H1 (cell line): ENCODE measurements around the gene SLC22A31. TPM values are rescaled to one million over a fixed set of nuclear protein-coding genes. Genes with fewer than 3 reads are reported as not detected.

ENCODE experiments used
- CTCF ChIA-PET: fragments of 300-600 bp; sonication (Branson Sonifier 250); formaldehyde crosslinking; loops from one replicate; lab custom pipeline; 2021; ENCODE audit not compliant: partially characterized antibody; lab: Charles Lee
- POLR2A ChIA-PET: fragments of 300-600 bp; sonication (Branson Sonifier 250); formaldehyde crosslinking; loops from one replicate; lab custom pipeline; 2021; ENCODE audit warnings: inconsistent platforms; ENCODE audit not compliant: partially characterized antibody; lab: Charles Lee
- DNase-seq, 2 experiments: peaks; one replicate each; pipeline versions ENCODE4 v3.0.0 to v3.0.0-alpha.2; 2010 to 2022; ENCODE audit warnings: low spot score in 2 of 2, low read depth in 1 of 2, mixed read lengths in 1 of 2
- FAIRE-seq: peaks from 2 replicates; lab custom pipeline; 2011; peaks lifted over from hg19 to GRCh38; lab: Jason Lieb, UNC
- H2AFZ ChIP-seq: 2 replicates; pipeline ENCODE4 v1.8.1; 2012; ENCODE audit warnings: low read length, inconsistent platforms
- H2AK5ac ChIP-seq: 2 replicates; pipeline ENCODE4 v1.6.1; 2013; ENCODE audit warnings: low read depth, low read length
- H2BK120ac ChIP-seq: replicated peaks from 2 replicates; pipeline ENCODE3; 2013; ENCODE audit warnings: low read depth, low read length, inconsistent platforms
- H2BK12ac ChIP-seq: 2 replicates; pipeline ENCODE4 v1.6.1; 2013; ENCODE audit warnings: low read depth, low read length
- H2BK15ac ChIP-seq: 2 replicates; pipeline ENCODE4 v1.6.1; 2013; ENCODE audit warnings: low read length
- H2BK20ac ChIP-seq: 2 replicates; pipeline ENCODE4 v1.6.1; 2013; ENCODE audit warnings: low read length
- H2BK5ac ChIP-seq: 2 replicates; pipeline ENCODE4 v1.6.1; 2013; ENCODE audit warnings: low read depth, low read length
- H3K14ac ChIP-seq: 2 replicates; pipeline ENCODE4 v1.6.1; 2013; ENCODE audit warnings: inconsistent platforms; ENCODE audit not compliant: insufficient read length
- H3K18ac ChIP-seq: 2 replicates; pipeline ENCODE4 v1.6.1; 2013; ENCODE audit warnings: low read length; ENCODE audit errors: extremely low read depth
- H3K23ac ChIP-seq: 2 replicates; pipeline ENCODE4 v1.6.1; 2013; ENCODE audit warnings: inconsistent platforms; ENCODE audit not compliant: insufficient read length
- H3K23me2 ChIP-seq: 2 replicates; pipeline ENCODE4 v1.6.1; 2013; ENCODE audit warnings: low read depth, low read length
- H3K27ac ChIP-seq: 2 replicates; pipeline ENCODE4 v1.6.1; 2011; ENCODE audit warnings: low read depth, low read length, inconsistent platforms
- H3K27me3 ChIP-seq, 4 experiments: replicated peaks in 1 of 4; 1 replicate in 1 of 4; 2 replicates in 3 of 4; pipeline versions ENCODE4 v1.6.1 to v1.8.1; 2011 to 2013; ENCODE audit warnings: low read length in 3 of 4, mild to moderate bottlenecking in 3 of 4, inconsistent platforms in 2 of 4, mixed read lengths in 2 of 4, moderate library complexity in 1 of 4; ENCODE audit not compliant: control insufficient read depth in 3 of 4, insufficient read depth in 3 of 4; ENCODE audit errors: extremely low read depth in 1 of 4
- H3K36me3 ChIP-seq, 4 experiments: 2 replicates each; pipeline versions ENCODE4 v1.6.1 to v1.8.1; 2011 to 2013; ENCODE audit warnings: mild to moderate bottlenecking in 4 of 4, low read length in 3 of 4, moderate library complexity in 2 of 4, control low read depth in 1 of 4, inconsistent platforms in 1 of 4; ENCODE audit not compliant: insufficient read depth in 4 of 4, control insufficient read depth in 2 of 4
- H3K4ac ChIP-seq: replicated peaks from 2 replicates; pipeline ENCODE3; 2013; ENCODE audit warnings: low read length, low read depth, mixed read lengths, inconsistent platforms; ENCODE audit not compliant: insufficient read length
- H3K4me1 ChIP-seq, 4 experiments: replicated peaks in 1 of 4; 1 replicate in 1 of 4; 2 replicates in 3 of 4; pipeline versions ENCODE4 v1.6.1 to v1.8.1; 2011 to 2013; ENCODE audit warnings: low read length in 3 of 4, inconsistent platforms in 2 of 4, mixed read lengths in 1 of 4; ENCODE audit not compliant: insufficient read depth in 4 of 4, control insufficient read depth in 3 of 4
- H3K4me2 ChIP-seq, 2 experiments: 2 replicates each; pipeline versions ENCODE4 v1.6.1 to v1.8.1; 2011 to 2013; ENCODE audit warnings: low read depth in 2 of 2, low read length in 2 of 2, control low read depth in 1 of 2, inconsistent platforms in 1 of 2, mild to moderate bottlenecking in 1 of 2; ENCODE audit not compliant: insufficient read depth in 1 of 2
- H3K4me3 ChIP-seq, 4 experiments: fragments of 200-600, 300-600 bp in 1 of 4; sonication (generic), shearing (Covaris generic), sonication (Bioruptor Twin) in 1 of 4; 2 replicates each; pipeline versions ENCODE4 v1.5.1 to v1.8.1; 2011 to 2016; ENCODE audit warnings: low read length in 4 of 4, low read depth in 3 of 4, control low read depth in 2 of 4, inconsistent platforms in 2 of 4, mild to moderate bottlenecking in 2 of 4, mixed read lengths in 1 of 4, moderate library complexity in 1 of 4; ENCODE audit not compliant: insufficient read depth in 2 of 4; ENCODE audit errors: extremely low read depth in 1 of 4
- H3K56ac ChIP-seq: replicated peaks from 2 replicates; pipeline ENCODE3; 2013; ENCODE audit warnings: low read depth, mild to moderate bottlenecking, mixed read lengths, low read length, inconsistent platforms; ENCODE audit not compliant: insufficient read length
- H3K79me1 ChIP-seq: 2 replicates; pipeline ENCODE4 v1.6.1; 2013; ENCODE audit warnings: low read depth, low read length, control low read depth
- H3K79me2 ChIP-seq, 2 experiments: 2 replicates each; pipeline versions ENCODE4 v1.6.1 to v1.8.1; 2012 to 2013; ENCODE audit warnings: low read length in 2 of 2, mild to moderate bottlenecking in 2 of 2, inconsistent platforms in 1 of 2; ENCODE audit not compliant: insufficient read depth in 2 of 2, control insufficient read depth in 1 of 2
- H3K9ac ChIP-seq, 4 experiments: replicated peaks in 1 of 4; 1 replicate in 1 of 4; 2 replicates in 3 of 4; pipeline versions ENCODE4 v1.6.1 to v1.8.1; 2011 to 2013; ENCODE audit warnings: low read depth in 3 of 4, low read length in 3 of 4, control low read depth in 2 of 4, mild to moderate bottlenecking in 2 of 4, moderate library complexity in 2 of 4, inconsistent platforms in 1 of 4; ENCODE audit errors: extremely low read depth in 1 of 4
- H3K9me3 ChIP-seq, 2 experiments: 2 replicates each; pipeline versions ENCODE4 v1.6.1 to v1.8.1; 2012 to 2013; ENCODE audit warnings: mild to moderate bottlenecking in 2 of 2, moderate library complexity in 2 of 2, control low read depth in 1 of 2, inconsistent platforms in 1 of 2, low read depth in 1 of 2, low read length in 1 of 2, mixed read lengths in 1 of 2; ENCODE audit not compliant: insufficient read depth in 2 of 2
- H4K20me1 ChIP-seq, 2 experiments: replicated peaks in 1 of 2; 2 replicates each; pipeline versions ENCODE3 to v1.8.1; 2011 to 2013; ENCODE audit warnings: inconsistent platforms in 2 of 2, low read length in 2 of 2, mild to moderate bottlenecking in 1 of 2; ENCODE audit not compliant: insufficient read depth in 2 of 2, control insufficient read depth in 1 of 2
- H4K5ac ChIP-seq: 2 replicates; pipeline ENCODE4 v1.6.1; 2013; ENCODE audit warnings: low read length, low read depth, mixed read lengths, inconsistent platforms; ENCODE audit not compliant: insufficient read length
- H4K8ac ChIP-seq: 2 replicates; pipeline ENCODE4 v1.8.0; 2013; ENCODE audit warnings: mild to moderate bottlenecking, moderate library complexity, low read length, inconsistent platforms; ENCODE audit not compliant: insufficient read depth; ENCODE audit errors: extremely low read depth
- H4K91ac ChIP-seq: replicated peaks from 2 replicates; pipeline ENCODE3; 2013; ENCODE audit warnings: low read length, mixed read lengths, inconsistent platforms; ENCODE audit not compliant: insufficient read length
- BACH1 ChIP-seq: IDR thresholded peaks from 2 replicates; pipeline ENCODE4 v1.6.1; 2012; ENCODE audit warnings: low read length, improper control_type of control experiment
- BCL11A ChIP-seq, 2 experiments: IDR thresholded peaks; one replicate each; pipeline ENCODE4 v1.6.1; 2011; ENCODE audit warnings: low read depth in 2 of 2, low read length in 2 of 2, mild to moderate bottlenecking in 2 of 2
- CHD2 ChIP-seq: IDR thresholded peaks from 2 replicates; pipeline ENCODE4 v1.6.1; 2012; ENCODE audit warnings: low read length, improper control_type of control experiment
- EGR1 ChIP-seq: IDR thresholded peaks from 2 replicates; pipeline ENCODE4 v1.6.1; 2011; ENCODE audit warnings: low read depth, low read length, borderline replicate concordance
- GABPA ChIP-seq: IDR thresholded peaks from 2 replicates; pipeline ENCODE4 v1.6.1; 2011; ENCODE audit warnings: mild to moderate bottlenecking, low read length, moderate library complexity, borderline replicate concordance; ENCODE audit not compliant: insufficient read depth
- POLR2AphosphoS5 ChIP-seq: IDR thresholded peaks from 2 replicates; pipeline ENCODE4 v1.6.1; 2011; ENCODE audit warnings: low read depth, low read length
- POU5F1 ChIP-seq: IDR thresholded peaks from 2 replicates; pipeline ENCODE4 v1.6.1; 2011; ENCODE audit warnings: low read depth, mild to moderate bottlenecking, low read length, moderate library complexity
- TAF7 ChIP-seq: optimal IDR thresholded peaks from 2 replicates; pipeline ENCODE3; 2011; ENCODE audit warnings: low read depth, mild to moderate bottlenecking, inconsistent platforms, low read length, moderate library complexity, borderline replicate concordance
- WGBS, 2 experiments: shearing (Covaris generic) in 1 of 2; methylation state at CpG; one replicate each; pipeline versions ENCODE4 v1.1.6 to v1.1.7; 2013 to 2015; ENCODE audit warnings: low lambda C conversion rate in 2 of 2, mixed read lengths in 2 of 2, inconsistent platforms in 1 of 2, low coverage in 1 of 2, missing lambda C conversion rate in 1 of 2; ENCODE audit not compliant: insufficient replicate concordance in 2 of 2, insufficient coverage in 1 of 2, insufficient read length in 1 of 2; ENCODE audit errors: extremely low coverage in 1 of 2, missing lambda C conversion rate in 1 of 2; 5-methylcytosine and 5-hydroxymethylcytosine counted together
- polyA plus RNA-seq, 7 experiments: library from polyadenylated mRNA; depleted of rRNA in 3 of 7; stranded (reverse) in 5 of 7; unstranded in 2 of 7; fragments of >200 nt in 5 of 7; fragments of 200-250 nt in 2 of 7; gene quantifications; 1 replicate in 5 of 7; 2 replicates in 1 of 7; 4 replicates in 1 of 7; pipeline versions ENCODE4 v1.2.1 to v1.2.3, GENCODE V29; 2011 to 2013; ENCODE audit warnings: missing spikeins in 2 of 7, mixed read lengths in 2 of 7
- total RNA-seq: library from RNA; stranded (reverse); fragmentation: NEBNext Ultra II Directional; extraction: Animal tissue kit (Norgen Biotek cat#: 25700); gene quantifications from 2 replicates; pipeline ENCODE4 v1.2.1, GENCODE V29; 2021
- TF ChIP-seq, protein P1 (sequence below): IDR thresholded peaks from 2 replicates; pipeline ENCODE4 v1.6.1; 2012; ENCODE audit warnings: inconsistent platforms

Gene SLC22A31
- total and polyA plus RNA-seq, 2 of the 8 experiments (the other 6 are each of a cell fraction or from before 2014, with no cell fraction given), result 7.7 to 10.6 TPM

DNA sequence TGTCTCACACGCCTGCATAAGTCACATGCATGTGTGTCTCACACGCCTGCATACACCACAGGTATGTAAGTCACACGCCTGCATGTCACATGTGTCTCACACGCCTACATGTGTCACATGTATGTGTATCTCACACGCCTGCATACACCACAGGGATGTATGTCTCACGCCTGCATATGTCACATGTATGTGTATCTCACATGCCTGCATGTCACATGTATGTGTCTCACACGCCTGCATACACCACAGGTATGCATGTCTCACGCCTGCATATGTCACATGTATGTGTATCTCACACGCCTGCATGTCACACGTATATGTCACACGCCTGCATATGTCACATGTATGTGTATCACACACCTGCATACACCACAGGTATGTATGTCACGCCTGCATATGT lies 42.6 kb downstream of the SLC22A31 start:
- H2BK15ac ChIP-seq, result no peak overlapping the region
- peak; percentile 72 for FAIRE-seq
- no peak overlapping the region for H3K27ac ChIP-seq
- H3K56ac ChIP-seq, result no peak overlapping the region
- no peaks in the 10 kb centered on the region for H3K36me3 ChIP-seq
- H2BK12ac ChIP-seq, result no peak overlapping the region
- no peaks in the 10 kb centered on the region for H3K79me1 ChIP-seq
- peaks cover 0 to 4% of the 10 kb centered on the region in 2 experiments for H4K20me1 ChIP-seq
- no peaks in the 10 kb centered on the region; the same call in 1 of the 2 replicates for H3K23me2 ChIP-seq
- no peak overlapping the region for H3K23ac ChIP-seq
- H3K18ac ChIP-seq, result no peak overlapping the region
- no peak overlapping the region for H3K4me2 ChIP-seq
- WGBS, 2 experiments, result 83% methylated on average over 12 of the region's 12 CpGs; no CpG with 5 or more reads in 1 of the 2 experiments
- no peak overlapping the region for H4K91ac ChIP-seq
- POLR2A ChIA-PET, result no interaction called here
- no peak overlapping the region for H3K14ac ChIP-seq
- H3K27me3 ChIP-seq, result peaks cover 0 to 6% (median 1%) of the 10 kb centered on the region in 4 experiments; a peak in 3 of 7 replicates
- H3K9me3 ChIP-seq, result peaks cover 15 to 31% of the 10 kb centered on the region in 2 experiments
- TF ChIP-seq POU5F1, result no peak
- 0 out of 2 replicates have a peak, but pooled peaks have one; percentile 44 for TF ChIP-seq POLR2AphosphoS5
- no peak for TF ChIP-seq TAF7
- no peak for TF ChIP-seq CHD2
- TF ChIP-seq BCL11A (IDR thresholded peaks at IDR 0.05; ENCODE audit: low read depth in 2 of 2, low read length in 2 of 2), result no peak
- TF ChIP-seq, protein P1, sequence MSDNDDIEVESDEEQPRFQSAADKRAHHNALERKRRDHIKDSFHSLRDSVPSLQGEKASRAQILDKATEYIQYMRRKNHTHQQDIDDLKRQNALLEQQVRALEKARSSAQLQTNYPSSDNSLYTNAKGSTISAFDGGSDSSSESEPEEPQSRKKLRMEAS, result peak; percentile 5; the same call in 1 of the 2 replicates
- no peak for TF ChIP-seq BACH1
- no peak for TF ChIP-seq EGR1
- TF ChIP-seq GABPA, result no peak
- CTCF ChIA-PET, result no interaction called here
- no peak overlapping the region for H3K4me3 ChIP-seq
- no peak overlapping the region for H2AK5ac ChIP-seq
- no peak overlapping the region for H2AFZ ChIP-seq
- H4K5ac ChIP-seq, result no peak overlapping the region
- H2BK120ac ChIP-seq, result no peak overlapping the region
- H3K4me1 ChIP-seq, result no peaks in the 10 kb centered on the region
- no peaks in the 10 kb centered on the region for H3K79me2 ChIP-seq
- H2BK5ac ChIP-seq, result no peak overlapping the region
- no peak overlapping the region for H3K4ac ChIP-seq
- H3K9ac ChIP-seq, result no peak overlapping the region
- H2BK20ac ChIP-seq, result no peak overlapping the region
- DNase-seq, result no peak
- H4K8ac ChIP-seq, result no peak overlapping the region
